ENCODE results near the gene SRPK2.
A peak's percentile ranks its signal among the peaks of the same experiment; 100 is the strongest.
"Not testable (repeated sequence)": the region's sequence is repeated elsewhere in the genome, so short reads cannot be mapped to it uniquely, and the experiment has no call there.

The SRPK2 gene

GRCh38 chr7:105268511-105269392 is 120.0 kb downstream of the SRPK2 start:
- FAIRE-seq, result peak; percentile 91

GRCh38 chr7:105268056-105268455 is 120.7 kb downstream of the SRPK2 start:
- no peak for FAIRE-seq
- DNase-seq (ENCODE audit: insufficient read length, low spot score), result no peak

More at GRCh38 chr7:105268511-105269392, 120.0 kb downstream of the SRPK2 start:
- DNase-seq (ENCODE audit: insufficient read length, low spot score), result no peak

DNA sequence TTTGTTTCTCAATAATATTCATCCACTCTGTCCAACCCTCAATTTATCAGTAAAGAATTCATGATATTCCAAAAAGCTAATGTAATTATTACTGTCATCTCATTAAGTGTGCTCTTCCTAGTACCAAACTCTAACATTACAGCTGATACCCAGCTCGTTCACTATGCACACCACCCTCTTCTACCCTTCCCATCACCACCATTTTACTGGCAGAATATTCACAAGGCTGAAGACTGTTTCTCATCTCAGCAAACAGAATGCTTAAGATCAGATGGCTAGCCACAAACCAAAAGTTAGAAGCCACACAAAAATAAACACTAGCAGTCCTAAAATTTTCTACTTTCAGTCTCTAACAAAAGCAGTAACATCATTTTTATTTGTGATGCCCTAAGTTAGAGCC is 121.5 kb downstream of the SRPK2 start:
- FAIRE-seq, result peak; percentile 35
- DNase-seq (ENCODE audit: insufficient read length, low spot score), result no peak

DNA sequence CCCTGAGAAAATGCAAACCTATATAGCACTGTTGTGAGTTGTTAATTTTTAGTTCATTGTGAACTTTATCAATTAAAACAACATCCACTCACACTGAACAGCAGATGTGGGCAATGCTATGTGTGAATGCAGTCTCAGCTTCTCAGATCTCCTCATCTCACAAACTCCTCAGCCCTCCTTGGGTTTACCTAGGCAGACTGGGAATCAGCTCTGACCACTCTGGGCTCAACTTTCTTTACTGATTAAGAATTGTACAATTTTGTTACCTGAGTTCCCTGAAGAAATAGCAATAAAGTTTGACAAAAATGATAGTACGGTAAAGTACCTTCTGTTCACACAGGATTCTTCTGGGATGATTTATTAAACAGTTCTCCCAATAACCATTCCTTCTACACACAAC is 124.0 kb downstream of the SRPK2 start:
- no peak for FAIRE-seq
- no peak for DNase-seq (ENCODE audit: insufficient read length, low spot score)

DNA sequence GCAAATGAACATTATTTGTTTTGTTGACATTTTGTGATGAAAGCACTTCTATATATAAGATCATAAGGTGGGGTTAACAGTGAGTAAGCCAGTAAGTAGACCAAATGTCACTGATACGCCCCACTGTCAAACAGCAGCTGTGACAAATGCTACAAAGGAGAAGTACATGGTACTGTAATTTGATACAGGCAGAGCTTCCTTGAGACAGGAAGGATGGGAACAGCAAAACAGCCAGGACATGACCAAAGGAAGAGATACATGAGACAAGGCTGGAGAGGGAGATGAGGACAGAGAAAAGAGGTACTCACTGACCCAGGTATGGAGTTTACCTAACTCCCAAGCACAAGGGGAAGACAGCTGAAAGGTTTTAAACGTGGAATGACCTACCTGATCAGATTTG is 127.0 kb downstream of the SRPK2 start:
- FAIRE-seq, result peak; percentile 18
- DNase-seq (ENCODE audit: insufficient read length, low spot score), result no peak

GRCh38 chr7:105260201-105260871 is 128.4 kb downstream of the SRPK2 start:
- FAIRE-seq, result not testable (repeated sequence)

DNA sequence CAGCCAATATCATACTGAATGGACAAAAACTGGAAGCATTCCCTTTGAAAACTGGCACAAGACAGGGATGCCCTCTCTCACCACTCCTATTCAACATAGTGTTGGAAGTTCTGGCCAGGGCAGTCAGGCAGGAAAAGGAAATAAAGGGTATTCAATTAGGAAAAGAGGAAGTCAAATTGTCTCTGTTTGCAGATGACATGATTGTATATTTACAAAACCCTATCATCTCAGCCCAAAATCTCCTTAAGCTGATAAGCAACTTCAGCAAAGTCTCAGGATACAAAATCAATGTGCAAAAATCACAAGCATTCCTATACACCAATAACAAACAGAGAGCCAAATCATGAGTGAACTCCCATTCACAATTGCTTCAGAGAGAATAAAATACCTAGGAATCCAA is 129.8 kb downstream of the SRPK2 start:
- not testable (repeated sequence) for DNase-seq (ENCODE audit: insufficient read length, low spot score); FAIRE-seq

More at GRCh38 chr7:105260201-105260871, 128.4 kb downstream of the SRPK2 start:
- DNase-seq (ENCODE audit: insufficient read length, low spot score), result not testable (repeated sequence)

DNA sequence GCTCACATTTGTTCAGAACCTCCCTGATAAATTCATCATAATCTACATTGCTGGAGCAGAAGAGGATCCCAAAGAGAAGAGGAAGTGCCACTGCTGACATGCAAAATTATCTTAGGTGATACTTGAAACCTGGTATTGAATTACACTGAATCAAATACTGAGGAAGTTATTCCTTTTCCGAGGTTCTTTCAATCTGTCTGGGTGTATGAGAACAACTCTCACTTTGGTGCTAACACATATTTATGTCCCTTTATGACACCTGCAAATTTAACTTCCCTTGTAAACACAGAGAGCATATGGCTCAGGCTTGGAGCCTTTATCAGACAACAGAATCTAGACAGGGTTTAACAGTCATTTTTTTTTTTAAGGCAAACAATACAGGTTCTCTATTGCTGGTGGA is 131.4 kb downstream of the SRPK2 start:
- no peak for DNase-seq (ENCODE audit: insufficient read length, low spot score)
- FAIRE-seq, result no peak

DNA sequence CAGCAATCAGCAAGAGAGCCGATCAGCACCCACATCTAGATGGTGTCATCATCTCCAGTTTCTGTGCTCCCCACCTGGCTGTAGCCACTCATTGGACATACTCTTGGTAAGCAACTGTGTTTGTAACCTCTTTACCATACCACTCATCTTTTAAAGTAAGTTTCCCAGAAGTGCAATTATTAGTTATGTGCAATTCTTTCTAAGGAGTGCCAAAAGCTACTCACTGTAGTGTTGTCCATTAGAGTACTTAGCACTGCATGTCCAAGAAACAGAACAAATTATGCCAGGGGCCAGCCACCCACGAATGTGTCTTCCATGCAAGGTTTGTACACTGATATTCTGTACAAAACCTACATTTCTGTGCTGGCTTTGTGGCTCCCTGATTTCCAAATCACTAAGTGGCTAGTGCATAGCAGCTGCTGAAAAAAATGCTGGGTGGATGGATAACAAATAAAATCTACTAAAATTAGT is 131.9 kb downstream of the SRPK2 start:
- no peak for DNase-seq (ENCODE audit: insufficient read length, low spot score)
- FAIRE-seq, result no peak

GRCh38 chr7:105250706-105251105 is 138.0 kb downstream of the SRPK2 start:
- FAIRE-seq (no peak), DNase-seq (ENCODE audit: insufficient read length, low spot score) (no peak)

DNA sequence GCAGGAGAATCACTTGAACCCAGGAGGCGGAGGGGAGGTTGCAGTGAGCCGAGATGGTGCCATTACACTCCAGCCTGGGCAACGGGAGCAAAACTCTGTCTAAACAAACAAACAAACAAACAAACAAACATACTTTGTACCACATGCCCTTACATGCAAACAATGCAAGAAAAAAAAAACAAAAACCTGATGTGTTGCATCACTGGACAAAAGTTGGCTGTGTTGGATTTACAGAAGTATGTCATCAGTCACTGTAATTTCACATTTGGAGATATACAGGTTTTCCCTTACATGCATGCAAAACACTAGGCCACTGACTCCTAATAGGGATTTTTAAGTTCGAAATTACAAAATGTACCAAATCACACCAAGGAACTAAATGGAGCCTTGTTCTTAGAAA is 138.5 kb downstream of the SRPK2 start:
- DNase-seq (ENCODE audit: insufficient read length, low spot score), result no peak
- FAIRE-seq, result no peak

DNA sequence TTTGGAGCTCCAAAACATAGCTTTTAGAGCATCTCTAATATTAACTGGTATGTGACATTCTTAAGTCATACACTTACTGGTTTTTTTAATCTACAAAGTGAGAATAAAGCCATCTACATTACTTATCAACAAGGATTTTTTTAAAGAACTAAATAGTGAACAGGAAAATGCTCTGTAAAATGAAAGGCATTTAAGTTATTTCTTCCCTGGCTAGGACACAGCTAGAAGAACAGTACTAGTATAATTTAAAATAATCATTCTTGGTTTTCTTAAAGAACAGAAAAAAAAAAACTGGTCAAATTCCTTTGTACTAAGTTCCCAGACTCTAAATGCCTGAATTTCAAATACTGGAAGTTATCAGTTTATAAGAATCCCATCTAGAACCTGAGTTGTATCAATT is 139.5 kb downstream of the SRPK2 start:
- no peak for DNase-seq (ENCODE audit: insufficient read length, low spot score)
- no peak for FAIRE-seq

- DNase-seq (ENCODE audit: insufficient read length, low spot score) (no peak), FAIRE-seq (no peak)
These were observed 142.0 kb downstream of the SRPK2 start for GRCh38 chr7:105246679-105247078.

- FAIRE-seq, result no peak
- DNase-seq (ENCODE audit: insufficient read length, low spot score), result no peak
These were observed 142.5 kb downstream of the SRPK2 start for GRCh38 chr7:105246256-105246655.

DNA sequence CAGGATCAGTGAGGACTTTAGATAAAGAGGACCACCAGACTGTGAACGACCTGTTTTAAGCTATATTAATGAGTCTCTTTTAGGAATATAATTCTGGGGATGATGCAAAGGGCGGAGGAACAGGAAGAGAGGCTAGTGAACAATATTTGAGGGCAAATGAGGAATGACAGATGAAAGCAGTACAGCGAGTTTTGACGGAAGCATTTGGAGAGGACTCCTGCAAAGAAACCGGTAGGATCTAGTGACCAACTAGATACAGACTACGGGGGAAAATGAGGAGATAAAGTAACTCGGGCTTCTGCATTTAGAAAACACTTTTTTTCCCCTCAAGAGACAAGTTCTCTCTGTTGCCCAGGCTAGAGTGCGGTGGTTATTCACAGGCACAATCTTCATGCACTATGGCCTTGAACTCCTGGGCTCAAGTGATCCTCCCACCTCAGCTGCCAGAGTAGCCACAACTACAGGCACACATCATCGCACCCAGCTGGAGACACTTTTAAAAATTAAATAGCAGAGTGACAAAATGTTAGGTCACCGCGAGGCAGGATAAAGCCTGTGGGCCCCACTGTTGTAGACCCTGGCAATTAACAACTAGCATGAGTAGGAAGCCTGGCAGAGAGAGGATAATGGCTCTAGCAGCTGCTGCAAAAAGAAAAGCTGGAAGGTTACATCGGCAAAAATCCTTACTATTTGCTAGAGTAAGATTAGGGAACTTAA is 143.2 kb downstream of the SRPK2 start:
- FAIRE-seq (peak; percentile 65), DNase-seq (ENCODE audit: insufficient read length, low spot score) (no peak)

DNA sequence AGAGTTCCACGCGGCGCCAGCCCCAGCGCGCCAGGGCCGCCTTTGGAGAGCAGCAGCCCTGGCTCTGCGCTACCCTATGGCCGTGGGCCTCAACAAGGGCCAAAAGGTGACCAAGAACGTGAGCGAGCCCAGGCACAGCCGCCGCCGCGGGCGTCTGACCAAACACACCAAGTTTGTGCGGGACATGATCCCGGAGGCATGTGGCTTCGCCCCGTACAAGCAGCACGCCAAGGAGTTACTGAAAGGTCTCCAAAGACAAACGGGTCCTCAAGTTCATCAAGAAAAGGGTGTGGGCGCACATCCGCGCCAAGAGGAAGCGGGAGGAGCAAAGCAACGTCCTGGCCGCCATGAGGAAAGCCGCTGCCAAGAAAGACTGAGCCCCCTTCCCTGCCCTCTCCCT is 144.1 kb downstream of the SRPK2 start:
- DNase-seq (ENCODE audit: insufficient read length, low spot score) (no peak), FAIRE-seq (no peak)

DNA sequence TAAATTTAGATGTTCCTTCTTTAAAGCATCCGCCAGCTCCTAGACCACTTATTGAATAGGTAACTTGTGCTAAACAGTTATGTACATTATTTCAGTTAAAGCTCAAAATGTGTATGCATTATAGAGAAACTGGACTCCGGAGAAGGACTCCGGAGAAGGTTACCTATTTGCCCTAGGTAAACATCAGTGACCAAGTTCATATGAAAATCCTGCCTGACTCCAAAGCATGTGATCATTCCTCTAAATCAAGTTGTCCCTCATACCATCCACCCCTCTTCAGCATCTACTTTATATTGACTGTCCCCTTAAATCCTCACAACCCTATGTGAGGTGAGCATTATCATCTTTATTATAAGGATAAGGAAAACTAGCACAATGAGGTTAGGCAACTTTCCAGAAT is 147.5 kb downstream of the SRPK2 start:
- DNase-seq (ENCODE audit: insufficient read length, low spot score) (no peak), FAIRE-seq (no peak)

GRCh38 chr7:105238198-105238765 is 150.4 kb downstream of the SRPK2 start:
- DNase-seq (ENCODE audit: insufficient read length, low spot score) (no peak), FAIRE-seq (no peak)

DNA sequence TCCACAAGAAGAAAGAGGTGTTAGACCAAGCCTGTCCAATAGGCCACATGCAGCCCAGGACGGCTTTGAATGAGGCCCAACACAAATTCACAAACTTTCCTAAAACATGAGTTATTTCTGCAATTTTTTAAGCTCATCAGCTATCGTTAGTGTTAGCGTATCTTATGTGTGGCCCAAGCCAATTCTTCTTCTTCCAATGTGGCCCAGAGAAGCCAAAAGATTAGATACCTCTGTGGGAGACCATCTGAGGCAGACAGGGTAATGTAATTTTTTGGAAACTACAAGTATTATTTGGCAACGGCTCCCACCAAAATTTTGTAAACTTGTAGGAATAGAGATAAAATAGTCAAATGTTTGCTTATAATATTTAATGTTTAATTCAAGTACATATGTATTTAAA is 153.8 kb downstream of the SRPK2 start:
- no peak for DNase-seq (ENCODE audit: insufficient read length, low spot score)
- FAIRE-seq, result no peak

GRCh38 chr7:105232829-105233291 is 155.9 kb downstream of the SRPK2 start:
- not testable (repeated sequence) for FAIRE-seq; DNase-seq (ENCODE audit: insufficient read length, low spot score)

DNA sequence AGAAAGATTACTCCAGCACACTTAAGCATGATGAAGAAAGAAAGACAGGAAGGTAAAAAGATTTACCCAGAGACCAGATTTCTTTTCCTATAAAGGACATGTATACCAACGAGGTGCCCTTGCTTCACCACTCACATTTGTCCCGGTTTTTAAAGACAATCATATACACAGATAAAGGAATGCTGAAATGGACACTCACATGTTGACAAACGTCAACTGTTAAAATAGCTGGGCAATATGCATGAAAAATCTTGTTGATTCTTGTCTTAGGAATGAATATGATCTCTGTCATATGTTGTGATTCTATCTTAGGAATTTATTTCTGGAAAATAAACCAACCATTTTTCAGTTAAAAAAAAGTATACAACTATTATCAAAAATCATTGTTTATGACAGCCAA is 158.2 kb downstream of the SRPK2 start:
- FAIRE-seq (no peak), DNase-seq (ENCODE audit: insufficient read length, low spot score) (no peak)
